ENCODE results near the gene CREG2.

CREG2 gene

DNA sequence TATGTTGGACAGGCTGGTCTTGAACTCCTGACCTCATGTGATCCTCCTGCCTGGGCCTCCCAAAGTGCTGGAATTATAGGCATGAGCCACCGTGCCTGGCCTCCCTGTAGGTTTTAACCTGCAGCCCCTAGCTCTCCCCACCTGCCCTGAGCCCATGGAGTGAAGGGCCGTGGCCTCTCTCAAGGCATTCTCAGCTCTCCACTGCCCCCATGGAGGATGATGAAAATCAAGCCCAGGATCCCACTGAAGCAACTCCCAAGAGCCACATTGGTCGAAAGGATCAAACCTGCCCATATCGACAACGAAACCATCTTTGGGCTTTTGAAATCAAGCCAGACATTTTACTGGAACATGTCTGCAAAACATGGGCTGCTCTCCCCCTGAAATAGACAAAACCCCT lies 22.4 kb upstream of the CREG2 start:
- no peak for DNase-seq (ENCODE audit: low read depth)

DNA sequence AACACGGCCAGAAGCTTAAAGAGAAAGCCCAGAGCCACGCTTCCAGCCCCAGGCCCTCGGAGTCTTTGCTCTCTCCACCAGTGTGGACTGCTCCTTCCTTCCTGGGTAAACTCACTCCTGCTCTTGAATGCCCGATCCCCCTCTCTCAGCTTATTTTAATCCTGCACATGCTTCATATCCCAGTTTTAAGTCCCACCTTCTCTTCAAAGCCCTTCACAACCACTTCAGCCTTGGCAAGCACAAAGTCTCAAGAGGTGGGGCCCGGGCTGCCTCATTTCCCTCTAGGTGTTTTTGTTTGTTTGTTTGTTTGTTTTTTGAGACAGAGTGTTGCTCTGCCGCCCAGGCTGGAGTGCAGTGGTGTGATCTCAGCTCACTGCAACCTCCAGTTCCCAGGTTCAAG lies 21.6 kb upstream of the CREG2 start:
- DNase-seq (ENCODE audit: low read depth) = no peak

DNA sequence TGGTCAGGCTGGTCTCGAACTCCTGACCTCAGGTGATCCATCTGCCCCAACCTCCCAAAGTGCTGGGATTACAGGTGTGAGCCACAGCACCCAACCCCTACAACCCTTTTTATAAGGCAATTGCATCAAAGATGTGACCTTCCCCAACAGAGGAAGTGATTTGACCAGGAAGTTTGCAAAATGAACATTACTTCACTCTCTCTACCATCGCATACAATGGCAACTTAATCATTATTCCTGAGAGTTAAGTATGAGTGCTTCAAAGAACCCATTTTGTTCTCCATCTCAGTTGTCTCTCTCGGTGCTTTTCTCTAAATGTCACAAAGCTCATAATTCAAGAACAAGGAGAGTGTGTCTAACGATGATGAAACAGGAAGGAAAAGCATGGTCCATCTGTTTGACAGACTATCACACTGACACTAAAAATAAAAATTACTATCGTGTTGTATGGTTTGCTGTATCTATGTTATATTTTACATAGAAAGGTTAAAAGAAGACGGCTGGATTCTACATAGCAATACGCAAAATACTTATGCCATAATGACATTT lies 18.1 kb upstream of the CREG2 start:
- DNase-seq (ENCODE audit: low read depth) = no peak

- no peak for DNase-seq (ENCODE audit: low read depth)
Observed at GRCh38 chr2:101403745-101404144, 16.4 kb upstream of the CREG2 start.

- no peak for DNase-seq (ENCODE audit: low read depth)
Observed at GRCh38 chr2:101402630-101403029, 15.3 kb upstream of the CREG2 start.

- no peak for DNase-seq (ENCODE audit: low read depth)
Observed at GRCh38 chr2:101401906-101402305, 14.6 kb upstream of the CREG2 start.

GRCh38 chr2:101401326-101401665 lies 14.0 kb upstream of the CREG2 start:
- no peak for DNase-seq (ENCODE audit: low read depth)

DNA sequence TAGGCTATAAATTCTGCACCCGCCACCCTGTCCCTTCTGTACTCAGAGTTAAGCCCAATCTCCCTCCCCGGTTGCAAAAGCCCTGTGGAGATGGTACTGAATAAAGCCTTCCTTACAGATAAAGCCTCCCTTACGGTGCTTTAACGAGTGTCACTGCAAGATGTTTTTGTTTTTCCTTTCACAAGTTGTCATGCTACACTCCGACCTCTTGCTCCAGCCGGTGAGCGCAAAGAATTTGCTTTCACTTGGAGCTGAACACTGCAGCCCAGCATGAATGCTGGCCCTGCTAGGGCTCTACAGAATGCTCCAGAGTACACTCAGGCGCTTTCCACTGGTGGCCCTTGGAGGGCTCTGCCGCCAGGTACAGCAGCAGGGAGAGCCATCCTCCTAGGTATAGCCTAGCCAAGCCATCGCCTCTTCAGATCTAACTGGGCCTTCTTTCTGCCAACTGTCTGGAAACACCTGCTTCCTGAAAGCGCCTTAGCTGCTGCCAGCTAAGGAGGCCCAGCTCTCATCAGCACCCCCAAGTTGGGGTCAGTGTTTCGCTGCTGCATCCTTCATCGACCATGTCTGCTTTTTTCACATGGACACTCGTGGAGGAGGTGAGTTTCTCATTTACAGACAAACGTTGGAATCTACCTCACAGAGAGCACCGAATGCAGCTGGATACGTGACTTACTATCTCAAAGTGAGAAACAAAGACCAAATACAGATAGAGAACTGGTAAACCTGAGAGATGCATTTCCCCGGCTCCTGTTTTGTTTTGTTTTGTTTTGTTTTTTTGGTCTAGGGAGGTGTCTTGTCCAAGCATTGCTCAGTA lies 13.4 kb upstream of the CREG2 start:
- no peak for DNase-seq (ENCODE audit: low read depth)

GRCh38 chr2:101400048-101400447 lies 12.7 kb upstream of the CREG2 start:
- DNase-seq (ENCODE audit: low read depth) = no peak

- DNase-seq (ENCODE audit: low read depth) = no peak
Observed at GRCh38 chr2:101399021-101399799, 11.9 kb upstream of the CREG2 start.

- DNase-seq (ENCODE audit: low read depth) = no peak
Observed at GRCh38 chr2:101398116-101398821, 11.0 kb upstream of the CREG2 start.

DNA sequence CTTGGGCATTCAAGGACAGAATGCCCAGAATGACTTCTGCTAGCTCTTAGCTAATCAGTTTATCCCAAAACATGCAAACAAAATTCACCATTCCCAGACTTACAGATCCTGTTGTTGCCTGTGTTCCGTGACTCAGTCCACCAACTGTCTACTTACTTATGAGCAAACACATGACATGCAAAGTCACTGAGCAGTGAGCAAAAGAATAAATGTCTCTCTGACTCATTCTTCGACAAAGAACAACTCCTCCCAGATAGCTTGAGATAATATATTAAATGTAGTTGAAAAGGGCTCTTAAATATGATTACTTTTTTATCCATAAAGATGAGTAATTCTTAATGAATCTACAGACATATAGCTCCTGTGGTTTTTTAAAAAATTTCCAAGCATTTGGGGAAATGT lies 9.0 kb upstream of the CREG2 start:
- no peak for DNase-seq (ENCODE audit: low read depth)

- DNase-seq (ENCODE audit: low read depth) = no peak
Observed at GRCh38 chr2:101395545-101396315, 8.4 kb upstream of the CREG2 start.

GRCh38 chr2:101388232-101388631 lies 929 bp upstream of the CREG2 start:
- DNase-seq (ENCODE audit: low read depth) = no peak

- DNase-seq (ENCODE audit: low read depth) = no peak
Observed at GRCh38 chr2:101386599-101387150, 628 bp downstream of the CREG2 start.

DNA sequence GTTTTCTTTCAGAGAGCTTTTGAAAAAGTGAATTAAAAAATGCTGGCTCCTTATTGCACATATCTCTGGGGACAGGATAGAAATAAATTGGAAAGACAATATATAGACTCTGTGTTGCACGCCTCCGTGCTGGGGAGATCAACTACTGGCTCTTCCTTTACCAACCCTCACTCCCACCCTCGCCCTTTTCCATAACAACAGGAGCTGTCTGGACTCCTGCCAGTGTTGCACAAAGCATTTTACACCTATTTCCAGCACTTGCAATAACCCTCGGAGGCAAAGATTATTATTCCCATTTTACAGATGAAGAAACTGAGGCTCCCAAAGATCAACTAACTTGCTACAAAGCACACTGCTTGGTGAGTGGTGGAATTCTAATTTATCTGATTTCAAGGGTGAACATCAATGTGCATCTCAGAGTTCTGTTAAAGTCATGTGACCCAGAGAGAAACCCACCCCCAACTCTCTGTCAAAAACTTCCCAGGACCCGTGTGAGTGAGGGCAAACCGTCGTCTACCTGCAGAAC lies 4.2 kb downstream of the CREG2 start:
- no peak for DNase-seq (ENCODE audit: low read depth)

GRCh38 chr2:101382442-101382841 lies 4.9 kb downstream of the CREG2 start:
- no peak for DNase-seq (ENCODE audit: low read depth)

GRCh38 chr2:101380376-101380775 lies 6.9 kb downstream of the CREG2 start:
- DNase-seq (ENCODE audit: low read depth) = no peak

GRCh38 chr2:101379091-101379490 lies 8.2 kb downstream of the CREG2 start:
- DNase-seq (ENCODE audit: low read depth) = no peak

GRCh38 chr2:101375653-101376052 lies 11.7 kb downstream of the CREG2 start:
- no peak for DNase-seq (ENCODE audit: low read depth)
